Spleen (tissue), 11 donors: ENCODE data around the gene PTK6. TPM values are rescaled to one million over a fixed set of nuclear protein-coding genes. Genes with fewer than 3 reads are reported as not detected.

Experiments
- DNase-seq: peaks from one replicate; pipeline ENCODE4 v3.0.0-alpha.2; 2020
- H3K27ac ChIP-seq, 8 donors: fragments of 200-600 bp; sonication (generic) in 7 of 8; 1 replicate in 4 of 8; 2 replicates in 4 of 8; pipeline versions ENCODE4 v1.5.0 to v1.8.0; 2016 to 2021; ENCODE audit warnings: inconsistent platforms in 4 of 8, mild to moderate bottlenecking in 4 of 8, moderate library complexity in 1 of 8
- H3K27me3 ChIP-seq, 7 donors: fragments of 200-600 bp; sonication (generic) in 6 of 7; replicated peaks in 1 of 7; 1 replicate in 4 of 7; 2 replicates in 3 of 7; pipeline versions ENCODE4 v1.5.0 to v1.8.0; 2016 to 2021; ENCODE audit warnings: inconsistent platforms in 3 of 7, mild to moderate bottlenecking in 1 of 7
- H3K36me3 ChIP-seq, 6 donors: fragments of 200-600 bp; sonication (generic) in 5 of 6; 1 replicate in 4 of 6; 2 replicates in 2 of 6; pipeline versions ENCODE4 v1.5.0 to v1.8.0; 2016 to 2021; ENCODE audit warnings: inconsistent platforms in 2 of 6
- H3K4me1 ChIP-seq, 6 donors: fragments of 200-600 bp; sonication (generic) in 5 of 6; 1 replicate in 3 of 6; 2 replicates in 3 of 6; pipeline versions ENCODE4 v1.5.0 to v1.8.0; 2016 to 2021; ENCODE audit warnings: inconsistent platforms in 3 of 6
- H3K4me3 ChIP-seq, 8 donors: fragments of 200-600 bp; sonication (generic) in 7 of 8; 1 replicate in 4 of 8; 2 replicates in 4 of 8; pipeline versions ENCODE4 v1.5.0 to v1.8.0; 2016 to 2021; ENCODE audit warnings: inconsistent platforms in 4 of 8, mild to moderate bottlenecking in 4 of 8, moderate library complexity in 2 of 8
- H3K9me3 ChIP-seq, 8 donors: fragments of 200-600 bp; sonication (generic) in 7 of 8; 1 replicate in 4 of 8; 2 replicates in 4 of 8; pipeline versions ENCODE4 v1.5.0 to v1.8.0; 2016 to 2021; ENCODE audit warnings: inconsistent platforms in 4 of 8
- POLR2A ChIP-seq, 3 donors: fragments of 450-650 bp; IDR thresholded peaks; one replicate each; pipeline ENCODE4 v1.5.1; 2017; ENCODE audit warnings: antibody characterized with exemption in 3 of 3, mild to moderate bottlenecking in 1 of 3
- POLR2AphosphoS5 ChIP-seq, 3 donors: sonication (generic); formaldehyde crosslinking; IDR thresholded peaks; one replicate each; pipeline ENCODE4 v1.5.1; 2017; ENCODE audit warnings: antibody characterized with exemption in 3 of 3
- WGBS, 5 donors: extraction: QIAGEN DNeasy Blood & Tissue Kit in 3 of 5; methylation state at CpG; one replicate each; pipeline versions ENCODE4 v1.1.5 to v1.1.7; 2013 to 2018; 5-methylcytosine and 5-hydroxymethylcytosine counted together
- intact Hi-C: fragments of 100-400 bp; cut with DNase I; formaldehyde crosslinking; loops from one replicate; pipeline ENCODE4 v1.15.0; 2023; ENCODE audit warnings: low total_unique reads
- polyA plus RNA-seq, 3 donors: library from polyadenylated mRNA; stranded (reverse); fragments of 200-250 nt; gene quantifications; one replicate each; pipeline ENCODE4 v1.2.1, GENCODE V29; 2013
- total RNA-seq, 7 donors: library from RNA; depleted of rRNA in 3 of 7; stranded (reverse); fragments of >200 nt in 3 of 7; fragmentation: NEBNext Ultra II Directional in 4 of 7; extraction: Animal tissue kit (Norgen Biotek cat#: 25700) in 4 of 7; gene quantifications; one replicate each; pipeline versions ENCODE4 v1.1.0 to v1.2.1, GENCODE V29; 2016 to 2021
- TF ChIP-seq, protein P1 (sequence below), 11 experiments: fragments of 200-600 bp in 7 of 11; fragments of 450-650 bp in 4 of 11; sonication (generic) in 4 of 11; IDR thresholded peaks in 8 of 11; conservative IDR thresholded peaks in 3 of 11; 1 replicate in 7 of 11; 2 replicates in 4 of 11; pipeline versions ENCODE4 v1.4.0 to v1.8.0; 2016 to 2021; ENCODE audit warnings: antibody characterized with exemption in 11 of 11, inconsistent platforms in 4 of 11, mild to moderate bottlenecking in 1 of 11
- donor health status: healthy with polysubstance abuse.
- donor health status: DM: no; HTN: no; CAD: no; lungs with moderate emphysema.
- donor health status: DM: no; HTN: no; CAD: no.
- donor health status: Bipolar disorder and iron deficiency.
- donor health status: healthy.
- donor health status: DM: no; HTN: no; CAD: no.
- donor health status: DM: yes; HTN: yes; CAD: no.

The PTK6 gene
- total and polyA plus RNA-seq, 10 donors, result 0.20 to 1.0 (median 0.71) TPM

DNA sequence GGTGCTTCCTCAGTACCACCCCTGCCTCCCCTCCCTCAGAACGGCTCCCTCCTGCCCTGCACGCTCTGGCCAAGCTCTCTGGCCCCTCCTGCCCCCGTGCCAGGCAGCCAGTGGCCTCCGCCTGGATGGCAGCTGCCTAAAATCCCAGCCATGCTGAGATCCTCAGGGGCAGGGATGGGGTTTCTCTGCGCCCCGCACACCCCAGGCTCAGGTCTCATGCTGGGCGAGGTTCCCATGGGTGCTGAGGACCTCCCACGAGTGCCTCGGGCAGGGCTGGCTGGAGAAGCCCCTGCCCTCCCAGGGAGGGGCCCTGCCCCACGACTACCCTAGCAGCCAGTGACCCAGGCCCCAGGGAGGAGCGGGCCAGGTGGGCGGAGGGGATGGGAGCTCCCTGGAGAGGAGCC lies 2.7 kb downstream of the PTK6 start:
- Histone ChIP-seq H3K27me3 (peaks cover 0 to 24% (median 0%) of the 10 kb centered on the region in 7 donors), H3K4me1 (peaks cover 17 to 50% (median 40%) of the 10 kb centered on the region in 6 donors), H3K4me3 (no peak overlapping the region), H3K27ac (peak overlapping the region in 1 of 8 donors; percentile 18), H3K9me3 (no peaks in the 10 kb centered on the region), H3K36me3 (no peaks in the 10 kb centered on the region)
- 65 to 75% (median 70%) methylated on average over 9 to 12 of the region's 12 CpGs for WGBS, 5 donors
- TF ChIP-seq POLR2AphosphoS5 (IDR thresholded peaks at IDR 0.05) (no peak), POLR2A (IDR thresholded peaks at IDR 0.05) (no peak)
- TF ChIP-seq, protein P1, sequence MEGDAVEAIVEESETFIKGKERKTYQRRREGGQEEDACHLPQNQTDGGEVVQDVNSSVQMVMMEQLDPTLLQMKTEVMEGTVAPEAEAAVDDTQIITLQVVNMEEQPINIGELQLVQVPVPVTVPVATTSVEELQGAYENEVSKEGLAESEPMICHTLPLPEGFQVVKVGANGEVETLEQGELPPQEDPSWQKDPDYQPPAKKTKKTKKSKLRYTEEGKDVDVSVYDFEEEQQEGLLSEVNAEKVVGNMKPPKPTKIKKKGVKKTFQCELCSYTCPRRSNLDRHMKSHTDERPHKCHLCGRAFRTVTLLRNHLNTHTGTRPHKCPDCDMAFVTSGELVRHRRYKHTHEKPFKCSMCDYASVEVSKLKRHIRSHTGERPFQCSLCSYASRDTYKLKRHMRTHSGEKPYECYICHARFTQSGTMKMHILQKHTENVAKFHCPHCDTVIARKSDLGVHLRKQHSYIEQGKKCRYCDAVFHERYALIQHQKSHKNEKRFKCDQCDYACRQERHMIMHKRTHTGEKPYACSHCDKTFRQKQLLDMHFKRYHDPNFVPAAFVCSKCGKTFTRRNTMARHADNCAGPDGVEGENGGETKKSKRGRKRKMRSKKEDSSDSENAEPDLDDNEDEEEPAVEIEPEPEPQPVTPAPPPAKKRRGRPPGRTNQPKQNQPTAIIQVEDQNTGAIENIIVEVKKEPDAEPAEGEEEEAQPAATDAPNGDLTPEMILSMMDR (IDR thresholded peaks at IDR 0.05 in 8 of 11, conservative IDR thresholded peaks at IDR 0.05 in 3 of 11), result no peak
- intact Hi-C loops, result loop anchor here (10.0 kb wide), 1 partner anchor 120 kb away; the partner anchor contains the start of genes RTEL1 and STMN3
- no peak for DNase-seq

DNA sequence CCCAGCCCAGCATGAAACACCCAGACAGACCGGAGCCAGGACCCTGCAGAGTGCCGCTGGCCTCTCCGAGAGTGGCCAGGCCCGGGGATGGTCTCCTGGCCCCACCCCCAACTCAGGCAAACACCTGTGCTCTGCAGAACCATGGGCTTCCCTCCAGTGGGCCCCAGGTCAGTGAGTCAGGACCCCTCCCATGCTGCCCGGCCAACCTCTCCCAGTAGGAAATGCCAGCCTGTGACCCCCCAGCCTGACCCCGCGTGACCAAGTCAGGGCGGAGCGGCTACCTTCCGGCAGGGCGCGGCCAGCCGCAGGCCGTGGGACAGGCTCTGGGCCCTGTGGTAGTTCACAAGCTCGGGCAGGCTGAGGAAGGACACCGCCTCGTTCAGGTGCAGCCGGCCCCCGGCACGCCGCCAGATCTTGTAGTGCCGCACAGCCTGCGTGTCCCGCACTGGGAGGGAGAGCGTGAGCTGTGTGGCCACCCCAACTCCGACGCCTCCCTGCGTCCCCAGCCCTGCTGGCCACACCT lies 3.2 kb downstream of the PTK6 start:
- 75 to 90% (median 78%) methylated on average over 22 to 28 of the region's 28 CpGs for WGBS, 5 donors
- Histone ChIP-seq H3K9me3 (no peaks in the 10 kb centered on the region), H3K27ac (no peak overlapping the region), H3K27me3 (peaks cover 0 to 24% (median 0%) of the 10 kb centered on the region in 7 donors), H3K4me1 (peaks cover 15 to 45% (median 36%) of the 10 kb centered on the region in 6 donors), H3K36me3 (no peaks in the 10 kb centered on the region), H3K4me3 (no peak overlapping the region)
- intact Hi-C loops, result loop anchor here (10.0 kb wide), 1 partner anchor 121 kb away; the partner anchor contains the start of genes RTEL1 and STMN3
- peak; percentile 79 for DNase-seq
- TF ChIP-seq, protein P1 (IDR thresholded peaks at IDR 0.05 in 8 of 11, conservative IDR thresholded peaks at IDR 0.05 in 3 of 11), result no peak
- TF ChIP-seq POLR2A (IDR thresholded peaks at IDR 0.05) (no peak), POLR2AphosphoS5 (IDR thresholded peaks at IDR 0.05) (peak in 1 of 3 donors; percentile 62)

DNA sequence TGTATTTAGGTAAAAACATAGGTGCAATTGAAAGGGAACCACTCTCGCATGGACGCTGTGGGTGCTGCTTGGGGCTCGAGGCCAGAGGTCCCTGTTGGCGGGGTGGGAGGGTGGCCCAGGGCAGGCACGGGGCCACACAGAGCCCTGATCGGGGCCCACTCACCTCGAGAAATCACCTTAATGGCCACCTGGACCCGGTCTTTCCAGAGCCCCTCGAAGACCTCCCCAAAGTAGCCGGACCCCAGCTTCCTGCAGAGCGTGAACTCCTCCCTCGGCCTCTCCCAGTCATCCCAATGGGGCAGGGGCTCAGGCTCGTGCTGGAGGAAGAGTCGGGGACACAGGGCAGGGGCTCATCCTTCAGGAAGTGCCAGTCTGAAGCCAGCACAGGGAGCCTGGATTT lies 3.8 kb downstream of the PTK6 start:
- TF ChIP-seq POLR2A (IDR thresholded peaks at IDR 0.05) (no peak), POLR2AphosphoS5 (IDR thresholded peaks at IDR 0.05) (no peak)
- TF ChIP-seq, protein P1 (IDR thresholded peaks at IDR 0.05 in 8 of 11, conservative IDR thresholded peaks at IDR 0.05 in 3 of 11), result no peak
- intact Hi-C loops, result loop anchor here (10.0 kb wide), 1 partner anchor 121 kb away; the partner anchor contains the start of genes RTEL1 and STMN3
- no peaks in the 10 kb centered on the region for H3K36me3 ChIP-seq
- no peak overlapping the region for H3K4me3 ChIP-seq
- no peak overlapping the region for H3K27ac ChIP-seq
- DNase-seq, result no peak
- H3K4me1 ChIP-seq, result peaks cover 12 to 40% (median 30%) of the 10 kb centered on the region in 6 donors
- no peaks in the 10 kb centered on the region for H3K9me3 ChIP-seq
- WGBS, 5 donors, result 71 to 90% (median 79%) methylated on average over 13 to 14 of the region's 14 CpGs
- H3K27me3 ChIP-seq, result peaks cover 0 to 24% (median 0%) of the 10 kb centered on the region in 7 donors

DNA sequence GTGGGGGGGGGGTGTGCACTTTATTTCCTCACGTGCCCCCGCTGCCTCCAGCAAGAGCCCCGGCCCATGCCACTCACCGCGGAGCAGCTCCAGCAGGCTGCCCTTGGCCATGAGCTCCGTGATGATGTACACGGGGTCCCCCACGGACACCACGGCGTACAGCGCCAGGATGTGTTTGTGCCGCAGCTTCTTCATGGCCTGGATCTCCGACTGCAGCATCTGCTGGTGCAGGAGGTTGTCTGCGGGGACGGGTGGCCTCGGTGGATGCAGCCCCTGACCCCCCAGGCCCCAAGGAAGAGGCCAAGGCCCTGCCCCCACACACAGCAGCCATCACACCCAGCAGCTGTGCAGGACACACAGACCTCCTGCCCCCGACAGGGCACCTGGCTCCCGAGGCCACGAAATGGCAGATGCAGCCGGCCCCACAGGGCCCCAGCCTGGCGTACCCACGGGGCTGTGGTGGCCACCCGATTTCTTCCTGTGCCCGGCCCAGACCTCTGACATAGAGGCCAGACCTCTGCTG lies 4.7 kb downstream of the PTK6 start:
- peak; percentile 62 for DNase-seq
- Histone ChIP-seq H3K4me3 (no peak overlapping the region), H3K4me1 (peaks cover 11 to 31% (median 22%) of the 10 kb centered on the region in 6 donors), H3K27ac (no peak overlapping the region), H3K27me3 (peaks cover 0 to 24% (median 0%) of the 10 kb centered on the region in 7 donors), H3K36me3 (no peaks in the 10 kb centered on the region), H3K9me3 (no peaks in the 10 kb centered on the region)
- intact Hi-C loops, result loop anchor here (10.0 kb wide), 1 partner anchor 122 kb away; the partner anchor contains the start of genes RTEL1 and STMN3
- 69 to 78% (median 76%) methylated on average over 15 to 24 of the region's 24 CpGs for WGBS, 5 donors
- TF ChIP-seq, protein P1 (IDR thresholded peaks at IDR 0.05 in 8 of 11, conservative IDR thresholded peaks at IDR 0.05 in 3 of 11), result no peak
- TF ChIP-seq POLR2AphosphoS5 (IDR thresholded peaks at IDR 0.05) (peak in 1 of 3 donors; percentile 16), POLR2A (IDR thresholded peaks at IDR 0.05) (no peak)
